H1 (cell line): ENCODE data around the gene LGALS9C. TPM values are rescaled to one million over a fixed set of nuclear protein-coding genes. Genes with fewer than 3 reads are reported as not detected.
"Not testable (repeated sequence)": the region's sequence is repeated elsewhere in the genome, so short reads cannot be mapped to it uniquely, and the experiment has no call there.

ENCODE experiments used
- CTCF ChIA-PET: fragments of 300-600 bp; sonication (Branson Sonifier 250); formaldehyde crosslinking; loops from one replicate; lab custom pipeline; 2021; ENCODE audit not compliant: partially characterized antibody; lab: Charles Lee
- POLR2A ChIA-PET: fragments of 300-600 bp; sonication (Branson Sonifier 250); formaldehyde crosslinking; loops from one replicate; lab custom pipeline; 2021; ENCODE audit warnings: inconsistent platforms; ENCODE audit not compliant: partially characterized antibody; lab: Charles Lee
- DNase-seq, 2 experiments: peaks; one replicate each; pipeline versions ENCODE4 v3.0.0 to v3.0.0-alpha.2; 2010 to 2022; ENCODE audit warnings: low spot score in 2 of 2, low read depth in 1 of 2, mixed read lengths in 1 of 2
- FAIRE-seq: peaks from 2 replicates; lab custom pipeline; 2011; peaks lifted over from hg19 to GRCh38; lab: Jason Lieb, UNC
- H2AFZ ChIP-seq: 2 replicates; pipeline ENCODE4 v1.8.1; 2012; ENCODE audit warnings: low read length, inconsistent platforms
- H2AK5ac ChIP-seq: 2 replicates; pipeline ENCODE4 v1.6.1; 2013; ENCODE audit warnings: low read depth, low read length
- H2BK120ac ChIP-seq: replicated peaks from 2 replicates; pipeline ENCODE3; 2013; ENCODE audit warnings: low read depth, low read length, inconsistent platforms
- H2BK12ac ChIP-seq: 2 replicates; pipeline ENCODE4 v1.6.1; 2013; ENCODE audit warnings: low read depth, low read length
- H2BK15ac ChIP-seq: 2 replicates; pipeline ENCODE4 v1.6.1; 2013; ENCODE audit warnings: low read length
- H2BK20ac ChIP-seq: 2 replicates; pipeline ENCODE4 v1.6.1; 2013; ENCODE audit warnings: low read length
- H2BK5ac ChIP-seq: 2 replicates; pipeline ENCODE4 v1.6.1; 2013; ENCODE audit warnings: low read depth, low read length
- H3K14ac ChIP-seq: 2 replicates; pipeline ENCODE4 v1.6.1; 2013; ENCODE audit warnings: inconsistent platforms; ENCODE audit not compliant: insufficient read length
- H3K18ac ChIP-seq: 2 replicates; pipeline ENCODE4 v1.6.1; 2013; ENCODE audit warnings: low read length; ENCODE audit errors: extremely low read depth
- H3K23ac ChIP-seq: 2 replicates; pipeline ENCODE4 v1.6.1; 2013; ENCODE audit warnings: inconsistent platforms; ENCODE audit not compliant: insufficient read length
- H3K23me2 ChIP-seq: 2 replicates; pipeline ENCODE4 v1.6.1; 2013; ENCODE audit warnings: low read depth, low read length
- H3K27ac ChIP-seq: 2 replicates; pipeline ENCODE4 v1.6.1; 2011; ENCODE audit warnings: low read depth, low read length, inconsistent platforms
- H3K27me3 ChIP-seq, 4 experiments: replicated peaks in 1 of 4; 1 replicate in 1 of 4; 2 replicates in 3 of 4; pipeline versions ENCODE4 v1.6.1 to v1.8.1; 2011 to 2013; ENCODE audit warnings: low read length in 3 of 4, mild to moderate bottlenecking in 3 of 4, inconsistent platforms in 2 of 4, mixed read lengths in 2 of 4, moderate library complexity in 1 of 4; ENCODE audit not compliant: control insufficient read depth in 3 of 4, insufficient read depth in 3 of 4; ENCODE audit errors: extremely low read depth in 1 of 4
- H3K36me3 ChIP-seq, 4 experiments: 2 replicates each; pipeline versions ENCODE4 v1.6.1 to v1.8.1; 2011 to 2013; ENCODE audit warnings: mild to moderate bottlenecking in 4 of 4, low read length in 3 of 4, moderate library complexity in 2 of 4, control low read depth in 1 of 4, inconsistent platforms in 1 of 4; ENCODE audit not compliant: insufficient read depth in 4 of 4, control insufficient read depth in 2 of 4
- H3K4ac ChIP-seq: replicated peaks from 2 replicates; pipeline ENCODE3; 2013; ENCODE audit warnings: low read length, low read depth, mixed read lengths, inconsistent platforms; ENCODE audit not compliant: insufficient read length
- H3K4me1 ChIP-seq, 4 experiments: replicated peaks in 1 of 4; 1 replicate in 1 of 4; 2 replicates in 3 of 4; pipeline versions ENCODE4 v1.6.1 to v1.8.1; 2011 to 2013; ENCODE audit warnings: low read length in 3 of 4, inconsistent platforms in 2 of 4, mixed read lengths in 1 of 4; ENCODE audit not compliant: insufficient read depth in 4 of 4, control insufficient read depth in 3 of 4
- H3K4me2 ChIP-seq, 2 experiments: 2 replicates each; pipeline versions ENCODE4 v1.6.1 to v1.8.1; 2011 to 2013; ENCODE audit warnings: low read depth in 2 of 2, low read length in 2 of 2, control low read depth in 1 of 2, inconsistent platforms in 1 of 2, mild to moderate bottlenecking in 1 of 2; ENCODE audit not compliant: insufficient read depth in 1 of 2
- H3K4me3 ChIP-seq, 4 experiments: fragments of 200-600, 300-600 bp in 1 of 4; sonication (generic), shearing (Covaris generic), sonication (Bioruptor Twin) in 1 of 4; 2 replicates each; pipeline versions ENCODE4 v1.5.1 to v1.8.1; 2011 to 2016; ENCODE audit warnings: low read length in 4 of 4, low read depth in 3 of 4, control low read depth in 2 of 4, inconsistent platforms in 2 of 4, mild to moderate bottlenecking in 2 of 4, mixed read lengths in 1 of 4, moderate library complexity in 1 of 4; ENCODE audit not compliant: insufficient read depth in 2 of 4; ENCODE audit errors: extremely low read depth in 1 of 4
- H3K56ac ChIP-seq: replicated peaks from 2 replicates; pipeline ENCODE3; 2013; ENCODE audit warnings: low read depth, mild to moderate bottlenecking, mixed read lengths, low read length, inconsistent platforms; ENCODE audit not compliant: insufficient read length
- H3K79me1 ChIP-seq: 2 replicates; pipeline ENCODE4 v1.6.1; 2013; ENCODE audit warnings: low read depth, low read length, control low read depth
- H3K79me2 ChIP-seq, 2 experiments: 2 replicates each; pipeline versions ENCODE4 v1.6.1 to v1.8.1; 2012 to 2013; ENCODE audit warnings: low read length in 2 of 2, mild to moderate bottlenecking in 2 of 2, inconsistent platforms in 1 of 2; ENCODE audit not compliant: insufficient read depth in 2 of 2, control insufficient read depth in 1 of 2
- H3K9ac ChIP-seq, 4 experiments: replicated peaks in 1 of 4; 1 replicate in 1 of 4; 2 replicates in 3 of 4; pipeline versions ENCODE4 v1.6.1 to v1.8.1; 2011 to 2013; ENCODE audit warnings: low read depth in 3 of 4, low read length in 3 of 4, control low read depth in 2 of 4, mild to moderate bottlenecking in 2 of 4, moderate library complexity in 2 of 4, inconsistent platforms in 1 of 4; ENCODE audit errors: extremely low read depth in 1 of 4
- H3K9me3 ChIP-seq, 2 experiments: 2 replicates each; pipeline versions ENCODE4 v1.6.1 to v1.8.1; 2012 to 2013; ENCODE audit warnings: mild to moderate bottlenecking in 2 of 2, moderate library complexity in 2 of 2, control low read depth in 1 of 2, inconsistent platforms in 1 of 2, low read depth in 1 of 2, low read length in 1 of 2, mixed read lengths in 1 of 2; ENCODE audit not compliant: insufficient read depth in 2 of 2
- H4K20me1 ChIP-seq, 2 experiments: replicated peaks in 1 of 2; 2 replicates each; pipeline versions ENCODE3 to v1.8.1; 2011 to 2013; ENCODE audit warnings: inconsistent platforms in 2 of 2, low read length in 2 of 2, mild to moderate bottlenecking in 1 of 2; ENCODE audit not compliant: insufficient read depth in 2 of 2, control insufficient read depth in 1 of 2
- H4K5ac ChIP-seq: 2 replicates; pipeline ENCODE4 v1.6.1; 2013; ENCODE audit warnings: low read length, low read depth, mixed read lengths, inconsistent platforms; ENCODE audit not compliant: insufficient read length
- H4K8ac ChIP-seq: 2 replicates; pipeline ENCODE4 v1.8.0; 2013; ENCODE audit warnings: mild to moderate bottlenecking, moderate library complexity, low read length, inconsistent platforms; ENCODE audit not compliant: insufficient read depth; ENCODE audit errors: extremely low read depth
- H4K91ac ChIP-seq: replicated peaks from 2 replicates; pipeline ENCODE3; 2013; ENCODE audit warnings: low read length, mixed read lengths, inconsistent platforms; ENCODE audit not compliant: insufficient read length
- TEAD4 ChIP-seq: IDR thresholded peaks from 2 replicates; pipeline ENCODE4 v1.6.1; 2012; ENCODE audit warnings: low read depth, low read length, inconsistent platforms, mixed read lengths
- WGBS, 2 experiments: shearing (Covaris generic) in 1 of 2; methylation state at CpG; one replicate each; pipeline versions ENCODE4 v1.1.6 to v1.1.7; 2013 to 2015; ENCODE audit warnings: low lambda C conversion rate in 2 of 2, mixed read lengths in 2 of 2, inconsistent platforms in 1 of 2, low coverage in 1 of 2, missing lambda C conversion rate in 1 of 2; ENCODE audit not compliant: insufficient replicate concordance in 2 of 2, insufficient coverage in 1 of 2, insufficient read length in 1 of 2; ENCODE audit errors: extremely low coverage in 1 of 2, missing lambda C conversion rate in 1 of 2; 5-methylcytosine and 5-hydroxymethylcytosine counted together
- polyA plus RNA-seq, 7 experiments: library from polyadenylated mRNA; depleted of rRNA in 3 of 7; stranded (reverse) in 5 of 7; unstranded in 2 of 7; fragments of >200 nt in 5 of 7; fragments of 200-250 nt in 2 of 7; gene quantifications; 1 replicate in 5 of 7; 2 replicates in 1 of 7; 4 replicates in 1 of 7; pipeline versions ENCODE4 v1.2.1 to v1.2.3, GENCODE V29; 2011 to 2013; ENCODE audit warnings: missing spikeins in 2 of 7, mixed read lengths in 2 of 7
- total RNA-seq: library from RNA; stranded (reverse); fragmentation: NEBNext Ultra II Directional; extraction: Animal tissue kit (Norgen Biotek cat#: 25700); gene quantifications from 2 replicates; pipeline ENCODE4 v1.2.1, GENCODE V29; 2021

Gene LGALS9C
- total and polyA plus RNA-seq, 2 of the 8 experiments (the other 6 are each of a cell fraction or from before 2014, with no cell fraction given): 0.03 TPM; not detected in 1

GRCh38 chr17:18459035-18459434, 17.6 kb upstream of the LGALS9C start:
- H2BK120ac ChIP-seq, H2AK5ac ChIP-seq, POLR2A ChIA-PET, H3K27me3 ChIP-seq, H2BK12ac ChIP-seq, H3K9ac ChIP-seq, H3K14ac ChIP-seq, H2BK5ac ChIP-seq, H3K18ac ChIP-seq, H2BK20ac ChIP-seq, H3K79me2 ChIP-seq, H3K4me1 ChIP-seq, CTCF ChIA-PET, H3K23ac ChIP-seq, H4K20me1 ChIP-seq, H3K36me3 ChIP-seq, H4K8ac ChIP-seq, DNase-seq, H4K5ac ChIP-seq, H3K4ac ChIP-seq, H3K4me3 ChIP-seq, H3K56ac ChIP-seq, H3K23me2 ChIP-seq, H2BK15ac ChIP-seq, H3K27ac ChIP-seq, H4K91ac ChIP-seq, H3K9me3 ChIP-seq, H3K79me1 ChIP-seq, H2AFZ ChIP-seq: not testable (repeated sequence)
- 23% methylated on average over 8 of the region's 8 CpGs; no CpG with 5 or more reads in 1 of the 2 experiments for WGBS, 2 experiments
- TF ChIP-seq TEAD4: peak; percentile 63
- FAIRE-seq: peak; percentile 100
- peak overlapping the region; percentile 29 to 32; a peak in 1 of 4 replicates for H3K4me2 ChIP-seq

GRCh38 chr17:18463831-18464502, 12.6 kb upstream of the LGALS9C start:
- peak; percentile 13 for FAIRE-seq
- H3K4me1 ChIP-seq, H4K20me1 ChIP-seq, H3K14ac ChIP-seq, H2AFZ ChIP-seq, H3K56ac ChIP-seq, H3K18ac ChIP-seq, H4K91ac ChIP-seq, H2BK20ac ChIP-seq, H3K9me3 ChIP-seq, H2BK12ac ChIP-seq, H3K23ac ChIP-seq, H2BK15ac ChIP-seq, CTCF ChIA-PET, H3K79me2 ChIP-seq, H3K27me3 ChIP-seq, H3K23me2 ChIP-seq, H3K4me3 ChIP-seq, H3K4me2 ChIP-seq, H3K36me3 ChIP-seq, DNase-seq, H3K79me1 ChIP-seq, H2BK120ac ChIP-seq, H3K4ac ChIP-seq, POLR2A ChIA-PET, H4K8ac ChIP-seq, H2BK5ac ChIP-seq, H2AK5ac ChIP-seq, H3K27ac ChIP-seq, H4K5ac ChIP-seq, H3K9ac ChIP-seq: not testable (repeated sequence)
- 95% methylated on average over 9 of the region's 11 CpGs; no CpG with 5 or more reads in 1 of the 2 experiments for WGBS, 2 experiments
